H1 (cell line): ENCODE data around the gene ZBTB38. TPM values are rescaled to one million over a fixed set of nuclear protein-coding genes. Genes with fewer than 3 reads are reported as not detected.

Source experiments
- CTCF ChIA-PET: fragments of 300-600 bp; sonication (Branson Sonifier 250); formaldehyde crosslinking; loops from one replicate; lab custom pipeline; 2021; ENCODE audit not compliant: partially characterized antibody; lab: Charles Lee
- POLR2A ChIA-PET: fragments of 300-600 bp; sonication (Branson Sonifier 250); formaldehyde crosslinking; loops from one replicate; lab custom pipeline; 2021; ENCODE audit warnings: inconsistent platforms; ENCODE audit not compliant: partially characterized antibody; lab: Charles Lee
- DNase-seq, 2 experiments: peaks; one replicate each; pipeline versions ENCODE4 v3.0.0 to v3.0.0-alpha.2; 2010 to 2022; ENCODE audit warnings: low spot score in 2 of 2, low read depth in 1 of 2, mixed read lengths in 1 of 2
- FAIRE-seq: peaks from 2 replicates; lab custom pipeline; 2011; peaks lifted over from hg19 to GRCh38; lab: Jason Lieb, UNC
- H2AFZ ChIP-seq: 2 replicates; pipeline ENCODE4 v1.8.1; 2012; ENCODE audit warnings: low read length, inconsistent platforms
- H2AK5ac ChIP-seq: 2 replicates; pipeline ENCODE4 v1.6.1; 2013; ENCODE audit warnings: low read depth, low read length
- H2BK120ac ChIP-seq: replicated peaks from 2 replicates; pipeline ENCODE3; 2013; ENCODE audit warnings: low read depth, low read length, inconsistent platforms
- H2BK12ac ChIP-seq: 2 replicates; pipeline ENCODE4 v1.6.1; 2013; ENCODE audit warnings: low read depth, low read length
- H2BK15ac ChIP-seq: 2 replicates; pipeline ENCODE4 v1.6.1; 2013; ENCODE audit warnings: low read length
- H2BK20ac ChIP-seq: 2 replicates; pipeline ENCODE4 v1.6.1; 2013; ENCODE audit warnings: low read length
- H2BK5ac ChIP-seq: 2 replicates; pipeline ENCODE4 v1.6.1; 2013; ENCODE audit warnings: low read depth, low read length
- H3K14ac ChIP-seq: 2 replicates; pipeline ENCODE4 v1.6.1; 2013; ENCODE audit warnings: inconsistent platforms; ENCODE audit not compliant: insufficient read length
- H3K18ac ChIP-seq: 2 replicates; pipeline ENCODE4 v1.6.1; 2013; ENCODE audit warnings: low read length; ENCODE audit errors: extremely low read depth
- H3K23ac ChIP-seq: 2 replicates; pipeline ENCODE4 v1.6.1; 2013; ENCODE audit warnings: inconsistent platforms; ENCODE audit not compliant: insufficient read length
- H3K23me2 ChIP-seq: 2 replicates; pipeline ENCODE4 v1.6.1; 2013; ENCODE audit warnings: low read depth, low read length
- H3K27ac ChIP-seq: 2 replicates; pipeline ENCODE4 v1.6.1; 2011; ENCODE audit warnings: low read depth, low read length, inconsistent platforms
- H3K27me3 ChIP-seq, 4 experiments: replicated peaks in 1 of 4; 1 replicate in 1 of 4; 2 replicates in 3 of 4; pipeline versions ENCODE4 v1.6.1 to v1.8.1; 2011 to 2013; ENCODE audit warnings: low read length in 3 of 4, mild to moderate bottlenecking in 3 of 4, inconsistent platforms in 2 of 4, mixed read lengths in 2 of 4, moderate library complexity in 1 of 4; ENCODE audit not compliant: control insufficient read depth in 3 of 4, insufficient read depth in 3 of 4; ENCODE audit errors: extremely low read depth in 1 of 4
- H3K36me3 ChIP-seq, 4 experiments: 2 replicates each; pipeline versions ENCODE4 v1.6.1 to v1.8.1; 2011 to 2013; ENCODE audit warnings: mild to moderate bottlenecking in 4 of 4, low read length in 3 of 4, moderate library complexity in 2 of 4, control low read depth in 1 of 4, inconsistent platforms in 1 of 4; ENCODE audit not compliant: insufficient read depth in 4 of 4, control insufficient read depth in 2 of 4
- H3K4ac ChIP-seq: replicated peaks from 2 replicates; pipeline ENCODE3; 2013; ENCODE audit warnings: low read length, low read depth, mixed read lengths, inconsistent platforms; ENCODE audit not compliant: insufficient read length
- H3K4me1 ChIP-seq, 4 experiments: replicated peaks in 1 of 4; 1 replicate in 1 of 4; 2 replicates in 3 of 4; pipeline versions ENCODE4 v1.6.1 to v1.8.1; 2011 to 2013; ENCODE audit warnings: low read length in 3 of 4, inconsistent platforms in 2 of 4, mixed read lengths in 1 of 4; ENCODE audit not compliant: insufficient read depth in 4 of 4, control insufficient read depth in 3 of 4
- H3K4me2 ChIP-seq, 2 experiments: 2 replicates each; pipeline versions ENCODE4 v1.6.1 to v1.8.1; 2011 to 2013; ENCODE audit warnings: low read depth in 2 of 2, low read length in 2 of 2, control low read depth in 1 of 2, inconsistent platforms in 1 of 2, mild to moderate bottlenecking in 1 of 2; ENCODE audit not compliant: insufficient read depth in 1 of 2
- H3K4me3 ChIP-seq, 4 experiments: fragments of 200-600, 300-600 bp in 1 of 4; sonication (generic), shearing (Covaris generic), sonication (Bioruptor Twin) in 1 of 4; 2 replicates each; pipeline versions ENCODE4 v1.5.1 to v1.8.1; 2011 to 2016; ENCODE audit warnings: low read length in 4 of 4, low read depth in 3 of 4, control low read depth in 2 of 4, inconsistent platforms in 2 of 4, mild to moderate bottlenecking in 2 of 4, mixed read lengths in 1 of 4, moderate library complexity in 1 of 4; ENCODE audit not compliant: insufficient read depth in 2 of 4; ENCODE audit errors: extremely low read depth in 1 of 4
- H3K56ac ChIP-seq: replicated peaks from 2 replicates; pipeline ENCODE3; 2013; ENCODE audit warnings: low read depth, mild to moderate bottlenecking, mixed read lengths, low read length, inconsistent platforms; ENCODE audit not compliant: insufficient read length
- H3K79me1 ChIP-seq: 2 replicates; pipeline ENCODE4 v1.6.1; 2013; ENCODE audit warnings: low read depth, low read length, control low read depth
- H3K79me2 ChIP-seq, 2 experiments: 2 replicates each; pipeline versions ENCODE4 v1.6.1 to v1.8.1; 2012 to 2013; ENCODE audit warnings: low read length in 2 of 2, mild to moderate bottlenecking in 2 of 2, inconsistent platforms in 1 of 2; ENCODE audit not compliant: insufficient read depth in 2 of 2, control insufficient read depth in 1 of 2
- H3K9ac ChIP-seq, 4 experiments: replicated peaks in 1 of 4; 1 replicate in 1 of 4; 2 replicates in 3 of 4; pipeline versions ENCODE4 v1.6.1 to v1.8.1; 2011 to 2013; ENCODE audit warnings: low read depth in 3 of 4, low read length in 3 of 4, control low read depth in 2 of 4, mild to moderate bottlenecking in 2 of 4, moderate library complexity in 2 of 4, inconsistent platforms in 1 of 4; ENCODE audit errors: extremely low read depth in 1 of 4
- H3K9me3 ChIP-seq, 2 experiments: 2 replicates each; pipeline versions ENCODE4 v1.6.1 to v1.8.1; 2012 to 2013; ENCODE audit warnings: mild to moderate bottlenecking in 2 of 2, moderate library complexity in 2 of 2, control low read depth in 1 of 2, inconsistent platforms in 1 of 2, low read depth in 1 of 2, low read length in 1 of 2, mixed read lengths in 1 of 2; ENCODE audit not compliant: insufficient read depth in 2 of 2
- H4K20me1 ChIP-seq, 2 experiments: replicated peaks in 1 of 2; 2 replicates each; pipeline versions ENCODE3 to v1.8.1; 2011 to 2013; ENCODE audit warnings: inconsistent platforms in 2 of 2, low read length in 2 of 2, mild to moderate bottlenecking in 1 of 2; ENCODE audit not compliant: insufficient read depth in 2 of 2, control insufficient read depth in 1 of 2
- H4K5ac ChIP-seq: 2 replicates; pipeline ENCODE4 v1.6.1; 2013; ENCODE audit warnings: low read length, low read depth, mixed read lengths, inconsistent platforms; ENCODE audit not compliant: insufficient read length
- H4K8ac ChIP-seq: 2 replicates; pipeline ENCODE4 v1.8.0; 2013; ENCODE audit warnings: mild to moderate bottlenecking, moderate library complexity, low read length, inconsistent platforms; ENCODE audit not compliant: insufficient read depth; ENCODE audit errors: extremely low read depth
- H4K91ac ChIP-seq: replicated peaks from 2 replicates; pipeline ENCODE3; 2013; ENCODE audit warnings: low read length, mixed read lengths, inconsistent platforms; ENCODE audit not compliant: insufficient read length
- CHD1 ChIP-seq: IDR thresholded peaks from 2 replicates; pipeline ENCODE4 v1.6.1; 2012; ENCODE audit warnings: low read depth, low read length, improper control_type of control experiment
- RNF2 ChIP-seq: fragments of 200-900, 300-1000 bp; sonication (generic); IDR thresholded peaks from 2 replicates; pipeline ENCODE4 v1.7.1; 2016; ENCODE audit warnings: borderline replicate concordance, low read depth, mild to moderate bottlenecking, antibody characterized with exemption, low read length; ENCODE audit not compliant: poor library complexity, severe bottlenecking; ENCODE audit errors: missing control alignments
- SIN3A ChIP-seq, 2 experiments: IDR thresholded peaks in 1 of 2; conservative IDR thresholded peaks in 1 of 2; 2 replicates each; pipeline ENCODE4 v1.6.1; 2011 to 2012; ENCODE audit warnings: low read length in 2 of 2, improper control_type of control experiment in 1 of 2, low read depth in 1 of 2, mild to moderate bottlenecking in 1 of 2
- WGBS, 2 experiments: shearing (Covaris generic) in 1 of 2; methylation state at CpG; one replicate each; pipeline versions ENCODE4 v1.1.6 to v1.1.7; 2013 to 2015; ENCODE audit warnings: low lambda C conversion rate in 2 of 2, mixed read lengths in 2 of 2, inconsistent platforms in 1 of 2, low coverage in 1 of 2, missing lambda C conversion rate in 1 of 2; ENCODE audit not compliant: insufficient replicate concordance in 2 of 2, insufficient coverage in 1 of 2, insufficient read length in 1 of 2; ENCODE audit errors: extremely low coverage in 1 of 2, missing lambda C conversion rate in 1 of 2; 5-methylcytosine and 5-hydroxymethylcytosine counted together
- polyA plus RNA-seq, 7 experiments: library from polyadenylated mRNA; depleted of rRNA in 3 of 7; stranded (reverse) in 5 of 7; unstranded in 2 of 7; fragments of >200 nt in 5 of 7; fragments of 200-250 nt in 2 of 7; gene quantifications; 1 replicate in 5 of 7; 2 replicates in 1 of 7; 4 replicates in 1 of 7; pipeline versions ENCODE4 v1.2.1 to v1.2.3, GENCODE V29; 2011 to 2013; ENCODE audit warnings: missing spikeins in 2 of 7, mixed read lengths in 2 of 7
- total RNA-seq: library from RNA; stranded (reverse); fragmentation: NEBNext Ultra II Directional; extraction: Animal tissue kit (Norgen Biotek cat#: 25700); gene quantifications from 2 replicates; pipeline ENCODE4 v1.2.1, GENCODE V29; 2021

ZBTB38 gene
- total and polyA plus RNA-seq, 2 of the 8 experiments (the other 6 are each of a cell fraction or from before 2014, with no cell fraction given): 4.4 to 10.5 TPM

DNA sequence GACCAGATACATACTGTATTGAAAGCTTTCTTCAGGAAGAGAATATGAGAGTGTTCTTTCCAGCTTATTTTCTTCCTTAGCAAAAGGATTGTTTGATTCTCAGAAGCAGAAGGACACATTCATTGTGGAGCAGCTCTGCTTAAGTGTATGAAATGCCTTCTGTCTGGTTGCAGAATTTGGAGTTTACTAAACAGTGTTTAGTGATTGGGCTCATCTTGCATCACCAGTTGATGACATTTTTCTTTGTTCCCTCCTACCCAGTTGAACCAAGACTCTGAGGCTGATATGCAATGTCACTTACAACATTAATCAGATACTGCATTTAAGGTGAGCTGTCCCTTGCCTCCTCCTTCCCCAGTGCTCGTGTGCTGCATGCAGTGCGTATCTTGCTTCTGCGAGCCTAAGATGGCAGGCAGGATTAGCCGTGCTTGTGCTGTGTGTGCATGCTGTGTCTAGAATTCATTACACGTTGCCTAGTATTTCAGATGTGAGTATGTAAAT lies 18.4 kb downstream of the ZBTB38 start:
- DNase-seq: no peak
- peak overlapping the region; percentile 65; the same call in 1 of the 2 replicates for H2AK5ac ChIP-seq
- CTCF ChIA-PET: interaction anchor here (0.9 to 5.4 kb wide), 13 partner anchors 8 to 175 kb away, joined by 3 to 31 read pairs (median 4); no protein-coding TSS in a partner anchor
- no peak overlapping the region for H2BK15ac ChIP-seq
- 81% methylated on average over 5 of the region's 5 CpGs; no CpG with 5 or more reads in 1 of the 2 experiments for WGBS, 2 experiments
- no peak overlapping the region for H3K23ac ChIP-seq
- no peak overlapping the region for H3K27ac ChIP-seq
- no peak overlapping the region for H3K4me3 ChIP-seq
- no peaks in the 10 kb centered on the region for H3K79me1 ChIP-seq
- H3K4ac ChIP-seq: no peak overlapping the region
- no peak overlapping the region for H3K14ac ChIP-seq
- H2BK120ac ChIP-seq: peak overlapping the region; percentile 59
- no peak overlapping the region for H2BK20ac ChIP-seq
- no peak overlapping the region for H3K9ac ChIP-seq
- no peak overlapping the region for H2BK5ac ChIP-seq
- POLR2A ChIA-PET: no interaction called here
- H4K5ac ChIP-seq: no peak overlapping the region
- H4K20me1 ChIP-seq: no peaks in the 10 kb centered on the region
- no peak overlapping the region for H3K56ac ChIP-seq
- peak overlapping the region; percentile 48; the same call in 1 of the 2 replicates for H2AFZ ChIP-seq
- H3K4me1 ChIP-seq: peaks cover 0 to 11% (median 5%) of the 10 kb centered on the region in 4 experiments; a peak in 4 of 7 replicates
- no peak for TF ChIP-seq SIN3A (conservative IDR thresholded peaks at IDR 0.05 in 1 of 2, IDR thresholded peaks at IDR 0.05 in 1 of 2; ENCODE audit: low read depth in 1 of 2, low read length in 2 of 2)
- TF ChIP-seq RNF2: no peak
- no peak for TF ChIP-seq CHD1
- H4K8ac ChIP-seq: no peak overlapping the region
- peak overlapping the region; percentile 5 for H4K91ac ChIP-seq
- no peaks in the 10 kb centered on the region; the same call in 1 of the 2 replicates for H3K23me2 ChIP-seq
- H2BK12ac ChIP-seq: peak overlapping the region; percentile 72; the same call in 1 of the 2 replicates
- FAIRE-seq: no peak
- no peaks in the 10 kb centered on the region for H3K36me3 ChIP-seq
- H3K18ac ChIP-seq: 0 out of 2 replicates have a peak overlapping the region, but pooled peaks have one; percentile 5
- no peaks in the 10 kb centered on the region for H3K9me3 ChIP-seq
- H3K79me2 ChIP-seq: no peaks in the 10 kb centered on the region
- H3K27me3 ChIP-seq: no peaks in the 10 kb centered on the region
- H3K4me2 ChIP-seq: no peak overlapping the region
